ENCODE data around the gene IFTAP. TPM values are rescaled to one million over a fixed set of nuclear protein-coding genes. Genes with fewer than 3 reads are reported as not detected.

IFTAP gene
- total RNA-seq, 2 donors from 2014 or later: 14.7 to 15.6 TPM

GRCh38 chr11:36588099-36588498, 6.2 kb upstream of the IFTAP start:
- intact Hi-C loops (cut with DNase I): no loop called here
- DNase-seq (ENCODE audit: low spot score): no peak

- intact Hi-C loops (cut with DNase I): no loop called here
- no peak for DNase-seq (ENCODE audit: low spot score)
These were observed 3.8 kb upstream of the IFTAP start for GRCh38 chr11:36590513-36590912.

- DNase-seq (ENCODE audit: low spot score): no peak
- intact Hi-C loops (cut with DNase I): no loop called here
These were observed 2.9 kb upstream of the IFTAP start for GRCh38 chr11:36591433-36591832.

- no peak for DNase-seq (ENCODE audit: low spot score)
- intact Hi-C loops (cut with DNase I): no loop called here
These were observed 2.6 kb downstream of the IFTAP start for GRCh38 chr11:36596880-36597279.

- intact Hi-C loops (cut with DNase I): no loop called here
- no peak for DNase-seq (ENCODE audit: low spot score)
These were observed 3.7 kb downstream of the IFTAP start, which contains the start of gene RAG2 for GRCh38 chr11:36598051-36598450. Gene RAG2 (minus strand): TSS chr11:36598236. CDS start chr11:36594168, 4,068 bp downstream.

GRCh38 chr11:36600180-36600579, 5.9 kb downstream of the IFTAP start:
- intact Hi-C loops (cut with DNase I): no loop called here
- DNase-seq (ENCODE audit: low spot score): no peak

GRCh38 chr11:36601155-36601554, 6.9 kb downstream of the IFTAP start:
- intact Hi-C loops (cut with DNase I): no loop called here
- no peak for DNase-seq (ENCODE audit: low spot score)

- no peak for DNase-seq (ENCODE audit: low spot score)
- intact Hi-C loops (cut with DNase I): no loop called here
These were observed 7.8 kb downstream of the IFTAP start for GRCh38 chr11:36602135-36602534.

- intact Hi-C loops (cut with DNase I): no loop called here
- no peak for DNase-seq (ENCODE audit: low spot score)
These were observed 11.2 kb downstream of the IFTAP start for GRCh38 chr11:36605221-36606216.

- no peak for DNase-seq (ENCODE audit: low spot score)
- intact Hi-C loops (cut with DNase I): no loop called here
These were observed 14.3 kb downstream of the IFTAP start for GRCh38 chr11:36608491-36609199.

GRCh38 chr11:36609383-36609782, 15.1 kb downstream of the IFTAP start:
- no peak for DNase-seq (ENCODE audit: low spot score)
- intact Hi-C loops (cut with DNase I): no loop called here

- intact Hi-C loops (cut with DNase I): no loop called here
- no peak for DNase-seq (ENCODE audit: low spot score)
These were observed 21.5 kb downstream of the IFTAP start for GRCh38 chr11:36615826-36616225.

GRCh38 chr11:36617543-36618362, 23.5 kb downstream of the IFTAP start:
- DNase-seq (ENCODE audit: low spot score): no peak
- intact Hi-C loops (cut with DNase I): no loop called here

GRCh38 chr11:36618363-36619047, 24.2 kb downstream of the IFTAP start:
- no peak for DNase-seq (ENCODE audit: low spot score)
- intact Hi-C loops (cut with DNase I): no loop called here

GRCh38 chr11:36619502-36619901, 25.2 kb downstream of the IFTAP start:
- no peak for DNase-seq (ENCODE audit: low spot score)
- intact Hi-C loops (cut with DNase I): no loop called here

GRCh38 chr11:36620246-36620645, 25.9 kb downstream of the IFTAP start:
- no peak for DNase-seq (ENCODE audit: low spot score)
- intact Hi-C loops (cut with DNase I): no loop called here

- no peak for DNase-seq (ENCODE audit: low spot score)
- intact Hi-C loops (cut with DNase I): no loop called here
These were observed 28.3 kb downstream of the IFTAP start for GRCh38 chr11:36622431-36623136.

GRCh38 chr11:36623494-36623893, 29.2 kb downstream of the IFTAP start:
- intact Hi-C loops (cut with DNase I): no loop called here

More at GRCh38 chr11:36623494-36623893, 29.2 kb downstream of the IFTAP start:
- no peak for DNase-seq (ENCODE audit: low spot score)
